HL-60 (cell line): Measurements from ENCODE around the gene BAZ1B.
"Not testable (repeated sequence)": the region's sequence is repeated elsewhere in the genome, so short reads cannot be mapped to it uniquely, and the experiment has no call there.

Experiments used
- DNase-seq, 2 experiments: peaks; one replicate each; pipeline ENCODE4 v3.0.0-alpha.2; 2010 to 2020; ENCODE audit warnings: low read depth in 1 of 2, low spot score in 1 of 2
- H3K27ac ChIP-seq: fragments of 250-450 bp; sonication (Bioruptor Pico); replicated peaks from 2 replicates; pipeline ENCODE4 v1.5.1; 2020; ENCODE audit warnings: mild to moderate bottlenecking, moderate library complexity
- H3K27me3 ChIP-seq: fragments of 250-450 bp; sonication (Bioruptor Pico); 2 replicates; pipeline ENCODE4 v1.5.1; 2021; ENCODE audit warnings: mild to moderate bottlenecking, moderate library complexity; ENCODE audit not compliant: insufficient read depth, poor library complexity, severe bottlenecking
- H3K4me3 ChIP-seq: replicated peaks from 2 replicates; pipeline ENCODE4 v1.5.1; 2011; ENCODE audit warnings: mild to moderate bottlenecking, control low read depth, low read length; ENCODE audit not compliant: insufficient read depth
- CTCF ChIP-seq: IDR thresholded peaks from one replicate; pipeline ENCODE4 v1.5.1; 2011; ENCODE audit warnings: low read length, control low read depth, inconsistent platforms; ENCODE audit not compliant: insufficient read depth
- GABPA ChIP-seq: IDR thresholded peaks from 2 replicates; pipeline ENCODE4 v1.6.1; 2012; ENCODE audit warnings: low read depth
- POLR2AphosphoS5 ChIP-seq: IDR thresholded peaks from 2 replicates; pipeline ENCODE4 v1.6.1; 2012; ENCODE audit warnings: low read depth
- REST ChIP-seq: IDR thresholded peaks from 2 replicates; pipeline ENCODE4 v1.6.1; 2012; ENCODE audit warnings: low read depth; ENCODE audit not compliant: insufficient replicate concordance
- SPI1 ChIP-seq: IDR thresholded peaks from 2 replicates; pipeline ENCODE4 v1.6.1; 2012; ENCODE audit warnings: low read depth, mild to moderate bottlenecking, borderline replicate concordance

The BAZ1B gene

GRCh38 chr7:73477376-73477775 is 44.7 kb downstream of the BAZ1B start:
- TF ChIP-seq POLR2AphosphoS5 (no peak), CTCF (no peak), GABPA (no peak), REST (no peak), SPI1 (no peak)
- no peak overlapping the region for H3K27ac ChIP-seq
- no peak for DNase-seq
- H3K4me3 ChIP-seq: no peak overlapping the region
- H3K27me3 ChIP-seq: no peaks in the 10 kb centered on the region

GRCh38 chr7:73470208-73470607 is 51.9 kb downstream of the BAZ1B start:
- Histone ChIP-seq H3K27me3 (no peaks in the 10 kb centered on the region), H3K27ac (no peak overlapping the region), H3K4me3 (no peak overlapping the region)
- TF ChIP-seq POLR2AphosphoS5 (no peak), SPI1 (no peak), CTCF (no peak), REST (no peak), GABPA (no peak)
- no peak for DNase-seq

DNA sequence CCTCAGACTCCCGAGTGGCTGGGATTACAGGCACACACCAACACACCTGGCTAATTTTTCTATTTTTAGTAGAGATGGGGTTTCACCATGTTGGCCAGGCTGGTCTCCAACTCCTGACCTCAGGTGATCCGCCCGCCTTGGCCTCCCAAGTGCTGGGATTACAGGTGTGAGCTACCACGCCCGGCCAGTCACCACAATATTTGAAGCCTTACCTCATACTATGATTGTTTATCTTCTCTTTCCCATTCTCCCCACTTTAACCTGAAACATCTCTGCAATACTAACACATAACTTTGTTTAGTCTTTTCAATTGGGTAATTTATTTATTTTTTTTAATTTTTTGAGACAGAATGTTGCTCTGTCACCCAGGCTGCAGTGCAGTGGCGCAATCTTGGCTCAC is 55.0 kb downstream of the BAZ1B start:
- H3K27ac ChIP-seq, H3K27me3 ChIP-seq, H3K4me3 ChIP-seq, DNase-seq: not testable (repeated sequence)

DNA sequence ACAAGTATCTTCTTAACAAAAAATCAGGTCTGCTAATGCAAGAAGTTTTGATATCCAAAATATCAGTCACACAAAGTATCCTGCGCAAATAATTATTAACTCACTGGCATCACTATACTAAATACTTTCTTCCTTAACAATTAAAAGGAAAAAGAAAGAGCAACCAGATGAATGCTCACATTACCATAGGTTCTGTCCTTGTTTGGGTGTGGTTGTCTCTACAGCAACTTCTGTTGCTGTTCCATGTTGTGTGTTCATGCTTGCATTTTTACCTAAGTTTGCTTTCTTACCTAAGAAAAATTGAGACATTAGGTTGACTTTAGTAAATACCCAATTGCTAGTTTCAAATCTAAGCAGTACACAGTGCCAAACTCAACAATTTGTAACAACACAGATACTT is 56.0 kb downstream of the BAZ1B start:
- no peak for TF ChIP-seq POLR2AphosphoS5
- no peak for TF ChIP-seq CTCF
- TF ChIP-seq SPI1: no peak
- no peak for TF ChIP-seq GABPA
- no peak for TF ChIP-seq REST
- DNase-seq: no peak
- Histone ChIP-seq H3K27me3 (no peaks in the 10 kb centered on the region), H3K4me3 (no peak overlapping the region), H3K27ac (no peak overlapping the region)
